HepG2 (cell line): Measurements from ENCODE around the gene HDAC5. TPM values are rescaled to one million over a fixed set of nuclear protein-coding genes. Genes with fewer than 3 reads are reported as not detected.

Experiments used
- ATAD3A ChIP-seq: sonication (generic); formaldehyde crosslinking; IDR thresholded peaks from 2 replicates; pipeline ENCODE4 v1.4.0; 2020; ENCODE audit warnings: missing genetic modification reagents
- CBX1 ChIP-seq: IDR thresholded peaks from one replicate; pipeline ENCODE4 v1.6.1; 2016; ENCODE audit warnings: antibody characterized with exemption, low read depth
- CENPX ChIP-seq: sonication (generic); formaldehyde crosslinking; IDR thresholded peaks from 2 replicates; pipeline ENCODE4 v1.9.0; 2021; ENCODE audit warnings: mild to moderate bottlenecking, missing genetic modification reagents, moderate library complexity
- GATA4 ChIP-seq: sonication (generic); IDR thresholded peaks from 2 replicates; pipeline ENCODE4 v1.6.1; 2016; ENCODE audit warnings: antibody characterized with exemption, low read depth, borderline replicate concordance
- HCFC1 ChIP-seq: fragments of 150-350 bp; IDR thresholded peaks from 2 replicates; pipeline ENCODE4 v1.6.1; 2014; ENCODE audit warnings: low read depth, low read length
- KMT2A ChIP-seq: sonication (generic); formaldehyde crosslinking; IDR thresholded peaks from 2 replicates; pipeline ENCODE4 v1.4.0; 2020; ENCODE audit warnings: missing genetic modification reagents
- MED13 ChIP-seq: sonication (generic); formaldehyde crosslinking; IDR thresholded peaks from 2 replicates; pipeline ENCODE4 v1.5.0; 2020; ENCODE audit warnings: missing genetic modification reagents
- MEIS2 ChIP-seq: sonication (generic); formaldehyde crosslinking; IDR thresholded peaks from 2 replicates; pipeline ENCODE4 v1.9.0; 2021; ENCODE audit warnings: mild to moderate bottlenecking, missing genetic modification reagents
- NCOA5 ChIP-seq: sonication (generic); formaldehyde crosslinking; IDR thresholded peaks from 2 replicates; pipeline ENCODE4 v1.4.0; 2020; ENCODE audit warnings: missing genetic modification reagents
- RXRA ChIP-seq: sonication (generic); formaldehyde crosslinking; IDR thresholded peaks from 2 replicates; pipeline ENCODE4 v1.5.1; 2020; ENCODE audit warnings: missing genetic modification reagents
- SALL2 ChIP-seq: sonication (generic); formaldehyde crosslinking; IDR thresholded peaks from 2 replicates; pipeline ENCODE4 v1.8.1; 2023; ENCODE audit warnings: mild to moderate bottlenecking, missing genetic modification reagents, inconsistent platforms
- SSRP1 ChIP-seq: IDR thresholded peaks from 2 replicates; pipeline ENCODE4 v1.6.1; 2016; ENCODE audit warnings: control low read depth
- U2AF1 ChIP-seq: fragments of 200-400 bp; formaldehyde crosslinking; optimal IDR thresholded peaks from 2 replicates; pipeline ENCODE3; 2017; ENCODE audit warnings: mild to moderate bottlenecking, low read depth, low read length
- WIZ ChIP-seq: sonication (generic); formaldehyde crosslinking; IDR thresholded peaks from 2 replicates; pipeline ENCODE4 v1.5.1; 2020; ENCODE audit warnings: mild to moderate bottlenecking, missing genetic modification reagents
- ZBTB3 ChIP-seq: sonication (generic); formaldehyde crosslinking; IDR thresholded peaks from 2 replicates; pipeline ENCODE4 v1.4.0; 2020; ENCODE audit warnings: low read depth, mild to moderate bottlenecking, moderate library complexity, missing genetic modification reagents, borderline replicate concordance
- ZFP62 ChIP-seq: sonication (generic); formaldehyde crosslinking; IDR thresholded peaks from 2 replicates; pipeline ENCODE4 v1.4.0; 2020; ENCODE audit warnings: missing genetic modification reagents
- ZNF256 ChIP-seq: sonication (generic); formaldehyde crosslinking; conservative IDR thresholded peaks from 2 replicates; pipeline ENCODE4 v1.4.0; 2020; ENCODE audit warnings: missing genetic modification reagents
- ZNF441 ChIP-seq: sonication (generic); formaldehyde crosslinking; IDR thresholded peaks from 2 replicates; pipeline ENCODE4 v1.7.0; 2021; ENCODE audit warnings: missing genetic modification reagents, borderline replicate concordance
- ZNF552 ChIP-seq: sonication (generic); formaldehyde crosslinking; IDR thresholded peaks from 2 replicates; pipeline ENCODE4 v1.9.0; 2022; ENCODE audit warnings: missing genetic modification reagents, mild to moderate bottlenecking, borderline replicate concordance
- ZNF605 ChIP-seq: sonication (generic); formaldehyde crosslinking; IDR thresholded peaks from 2 replicates; pipeline ENCODE4 v1.8.0; 2022; ENCODE audit warnings: mild to moderate bottlenecking, missing genetic modification reagents
- ZNF607 ChIP-seq: sonication (generic); formaldehyde crosslinking; IDR thresholded peaks from 2 replicates; pipeline ENCODE4 v1.5.1; 2020; ENCODE audit warnings: missing genetic modification reagents, mild to moderate bottlenecking, borderline replicate concordance
- polyA plus RNA-seq, 8 experiments: library from polyadenylated mRNA; depleted of rRNA in 3 of 8; stranded (reverse) in 7 of 8; unstranded in 1 of 8; fragments of >200 nt; fragmentation: Illumina TruSeq in 4 of 8; extraction: Trizol in 4 of 8; gene quantifications; 2 replicates each; pipeline versions ENCODE4 v1.2.1 to v1.2.3, GENCODE V29; 2011 to 2016; ENCODE audit warnings: low read depth in 4 of 8, missing spikeins in 1 of 8, mixed read lengths in 1 of 8; ENCODE audit not compliant: insufficient read depth in 1 of 8
- total RNA-seq, 5 experiments: library from RNA; depleted of rRNA; stranded (reverse); fragments of >200 nt; fragmentation: Illumina TruSeq; extraction: Trizol; gene quantifications; 2 replicates each; pipeline ENCODE4 v1.2.3, GENCODE V29; 2016; ENCODE audit warnings: low read depth in 1 of 5
- TF ChIP-seq, protein P1 (sequence below): sonication (generic); formaldehyde crosslinking; IDR thresholded peaks from 2 replicates; pipeline ENCODE4 v1.8.1; 2022; ENCODE audit warnings: mild to moderate bottlenecking, missing genetic modification reagents
- TF ChIP-seq, protein P2 (sequence below): sonication (generic); formaldehyde crosslinking; IDR thresholded peaks from 2 replicates; pipeline ENCODE4 v1.9.0; 2022; ENCODE audit warnings: low read depth, missing genetic modification reagents
- TF ChIP-seq, protein P3 (sequence below): sonication (generic); formaldehyde crosslinking; conservative IDR thresholded peaks from 2 replicates; pipeline ENCODE4 v1.5.0; 2020; ENCODE audit warnings: missing genetic modification reagents
- TF ChIP-seq, protein P4 (sequence below): sonication (generic); formaldehyde crosslinking; IDR thresholded peaks from 2 replicates; pipeline ENCODE4 v1.4.0; 2020; ENCODE audit warnings: missing genetic modification reagents
- TF ChIP-seq, protein P5 (sequence below): sonication (generic); formaldehyde crosslinking; IDR thresholded peaks from 2 replicates; pipeline ENCODE4 v1.4.0; 2020; ENCODE audit warnings: missing genetic modification reagents

Gene HDAC5
- total and polyA plus RNA-seq, 2 of the 13 experiments (the other 11 are each of a cell fraction or from before 2014, with no cell fraction given): 46.4 to 85.4 TPM

DNA sequence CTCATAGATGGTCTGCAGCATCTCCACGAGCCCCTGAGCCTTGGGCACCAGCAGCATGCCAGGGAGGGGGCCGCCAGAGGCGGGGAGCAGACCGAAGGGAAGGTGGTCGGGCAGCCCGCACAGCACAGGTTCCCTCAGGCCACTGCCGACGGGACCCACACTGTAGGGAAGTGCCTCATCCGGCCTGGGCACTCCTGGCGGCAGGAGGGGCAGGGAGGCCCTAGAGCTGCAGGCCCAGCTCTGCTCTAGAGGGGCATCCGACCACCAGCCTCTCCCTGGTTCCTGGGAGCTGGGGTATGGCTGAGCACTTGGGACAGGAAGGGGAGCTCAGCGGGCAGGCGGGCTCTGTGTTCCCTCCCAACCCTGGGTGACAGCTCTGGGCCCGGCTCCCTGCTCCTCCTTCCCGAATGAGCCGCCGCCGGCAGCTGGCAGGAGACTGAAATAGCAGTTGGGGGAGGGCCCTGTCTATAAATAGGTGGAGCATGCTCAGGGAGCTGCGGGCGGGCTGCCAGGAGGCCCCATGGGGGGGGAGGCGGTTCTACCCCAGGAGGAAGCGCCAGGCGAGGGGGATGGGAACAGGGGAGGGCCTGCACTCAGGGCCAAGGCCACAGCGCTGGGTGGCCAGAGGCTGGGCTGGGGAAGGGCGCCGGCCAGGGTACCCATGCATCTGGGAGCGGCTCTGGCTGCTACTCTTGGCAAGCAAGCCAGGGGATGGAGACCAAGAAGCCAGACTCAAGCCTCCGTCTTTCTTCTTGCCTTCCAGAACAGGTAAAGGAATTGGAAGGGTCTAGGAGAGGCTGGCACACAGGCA is 12.4 kb downstream of the HDAC5 start (continued):
- TF ChIP-seq, protein P1, sequence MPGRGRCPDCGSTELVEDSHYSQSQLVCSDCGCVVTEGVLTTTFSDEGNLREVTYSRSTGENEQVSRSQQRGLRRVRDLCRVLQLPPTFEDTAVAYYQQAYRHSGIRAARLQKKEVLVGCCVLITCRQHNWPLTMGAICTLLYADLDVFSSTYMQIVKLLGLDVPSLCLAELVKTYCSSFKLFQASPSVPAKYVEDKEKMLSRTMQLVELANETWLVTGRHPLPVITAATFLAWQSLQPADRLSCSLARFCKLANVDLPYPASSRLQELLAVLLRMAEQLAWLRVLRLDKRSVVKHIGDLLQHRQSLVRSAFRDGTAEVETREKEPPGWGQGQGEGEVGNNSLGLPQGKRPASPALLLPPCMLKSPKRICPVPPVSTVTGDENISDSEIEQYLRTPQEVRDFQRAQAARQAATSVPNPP: peak; percentile 90
- TF ChIP-seq RXRA (CRISPR knock-in tag) (peak; percentile 98), SSRP1 (no peak), MED13 (CRISPR knock-in tag) (peak; percentile 89; the same call in 1 of the 2 replicates), ATAD3A (CRISPR knock-in tag) (no peak), HCFC1 (peak; percentile 41; the same call in 1 of the 2 replicates), ZNF441 (peak; percentile 81), CENPX (CRISPR knock-in tag) (no peak), U2AF1 (peak; percentile 97), ZNF605 (CRISPR knock-in tag) (peak; percentile 99), GATA4 (peak; percentile 73; the same call in 1 of the 2 replicates), CBX1 (peak; percentile 95), WIZ (0 out of 2 replicates have a peak, but pooled peaks have one; percentile 57), MEIS2 (CRISPR knock-in tag) (peak; percentile 79; the same call in 1 of the 2 replicates), NCOA5 (CRISPR knock-in tag) (no peak), ZNF552 (CRISPR knock-in tag) (no peak; the same call in 1 of the 2 replicates), SALL2 (CRISPR knock-in tag) (peak; percentile 97), KMT2A (CRISPR knock-in tag) (peak; percentile 81), ZFP62 (CRISPR knock-in tag) (no peak), ZBTB3 (CRISPR knock-in tag) (peak; percentile 86; the same call in 1 of the 2 replicates), ZNF607 (CRISPR knock-in tag) (peak; percentile 98), ZNF256 (no peak)
- TF ChIP-seq, protein P2, sequence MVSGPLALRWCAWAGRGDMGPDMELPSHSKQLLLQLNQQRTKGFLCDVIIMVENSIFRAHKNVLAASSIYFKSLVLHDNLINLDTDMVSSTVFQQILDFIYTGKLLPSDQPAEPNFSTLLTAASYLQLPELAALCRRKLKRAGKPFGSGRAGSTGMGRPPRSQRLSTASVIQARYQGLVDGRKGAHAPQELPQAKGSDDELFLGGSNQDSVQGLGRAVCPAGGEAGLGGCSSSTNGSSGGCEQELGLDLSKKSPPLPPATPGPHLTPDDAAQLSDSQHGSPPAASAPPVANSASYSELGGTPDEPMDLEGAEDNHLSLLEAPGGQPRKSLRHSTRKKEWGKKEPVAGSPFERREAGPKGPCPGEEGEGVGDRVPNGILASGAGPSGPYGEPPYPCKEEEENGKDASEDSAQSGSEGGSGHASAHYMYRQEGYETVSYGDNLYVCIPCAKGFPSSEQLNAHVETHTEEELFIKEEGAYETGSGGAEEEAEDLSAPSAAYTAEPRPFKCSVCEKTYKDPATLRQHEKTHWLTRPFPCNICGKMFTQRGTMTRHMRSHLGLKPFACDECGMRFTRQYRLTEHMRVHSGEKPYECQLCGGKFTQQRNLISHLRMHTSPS (CRISPR knock-in tag): peak; percentile 98
- TF ChIP-seq, protein P3, sequence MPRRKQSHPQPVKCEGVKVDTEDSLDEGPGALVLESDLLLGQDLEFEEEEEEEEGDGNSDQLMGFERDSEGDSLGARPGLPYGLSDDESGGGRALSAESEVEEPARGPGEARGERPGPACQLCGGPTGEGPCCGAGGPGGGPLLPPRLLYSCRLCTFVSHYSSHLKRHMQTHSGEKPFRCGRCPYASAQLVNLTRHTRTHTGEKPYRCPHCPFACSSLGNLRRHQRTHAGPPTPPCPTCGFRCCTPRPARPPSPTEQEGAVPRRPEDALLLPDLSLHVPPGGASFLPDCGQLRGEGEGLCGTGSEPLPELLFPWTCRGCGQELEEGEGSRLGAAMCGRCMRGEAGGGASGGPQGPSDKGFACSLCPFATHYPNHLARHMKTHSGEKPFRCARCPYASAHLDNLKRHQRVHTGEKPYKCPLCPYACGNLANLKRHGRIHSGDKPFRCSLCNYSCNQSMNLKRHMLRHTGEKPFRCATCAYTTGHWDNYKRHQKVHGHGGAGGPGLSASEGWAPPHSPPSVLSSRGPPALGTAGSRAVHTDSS (CRISPR knock-in tag): no peak
- TF ChIP-seq, protein P4, sequence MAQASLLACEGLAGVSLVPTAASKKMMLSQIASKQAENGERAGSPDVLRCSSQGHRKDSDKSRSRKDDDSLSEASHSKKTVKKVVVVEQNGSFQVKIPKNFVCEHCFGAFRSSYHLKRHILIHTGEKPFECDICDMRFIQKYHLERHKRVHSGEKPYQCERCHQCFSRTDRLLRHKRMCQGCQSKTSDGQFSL: peak; percentile 99
- TF ChIP-seq, protein P5, sequence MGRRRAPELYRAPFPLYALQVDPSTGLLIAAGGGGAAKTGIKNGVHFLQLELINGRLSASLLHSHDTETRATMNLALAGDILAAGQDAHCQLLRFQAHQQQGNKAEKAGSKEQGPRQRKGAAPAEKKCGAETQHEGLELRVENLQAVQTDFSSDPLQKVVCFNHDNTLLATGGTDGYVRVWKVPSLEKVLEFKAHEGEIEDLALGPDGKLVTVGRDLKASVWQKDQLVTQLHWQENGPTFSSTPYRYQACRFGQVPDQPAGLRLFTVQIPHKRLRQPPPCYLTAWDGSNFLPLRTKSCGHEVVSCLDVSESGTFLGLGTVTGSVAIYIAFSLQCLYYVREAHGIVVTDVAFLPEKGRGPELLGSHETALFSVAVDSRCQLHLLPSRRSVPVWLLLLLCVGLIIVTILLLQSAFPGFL (CRISPR knock-in tag): no peak
